Stomach (tissue), 4 donors: ENCODE data around the gene PCSK2.

Experiments used
- CTCF ChIP-seq, 7 experiments: fragments of 450-650 bp in 4 of 7; fragments of 200-600 bp in 3 of 7; sonication (generic) in 3 of 7; IDR thresholded peaks; one replicate each; pipeline ENCODE4 v1.5.1; 2016 to 2019; ENCODE audit warnings: antibody characterized with exemption in 7 of 7, control low read depth in 2 of 7, mild to moderate bottlenecking in 1 of 7
- POLR2A ChIP-seq, 4 donors: fragments of 450-650 bp; IDR thresholded peaks; one replicate each; pipeline ENCODE4 v1.6.1; 2016; ENCODE audit warnings: antibody characterized with exemption in 4 of 4, control low read depth in 2 of 4, mild to moderate bottlenecking in 1 of 4, moderate library complexity in 1 of 4

DNA sequence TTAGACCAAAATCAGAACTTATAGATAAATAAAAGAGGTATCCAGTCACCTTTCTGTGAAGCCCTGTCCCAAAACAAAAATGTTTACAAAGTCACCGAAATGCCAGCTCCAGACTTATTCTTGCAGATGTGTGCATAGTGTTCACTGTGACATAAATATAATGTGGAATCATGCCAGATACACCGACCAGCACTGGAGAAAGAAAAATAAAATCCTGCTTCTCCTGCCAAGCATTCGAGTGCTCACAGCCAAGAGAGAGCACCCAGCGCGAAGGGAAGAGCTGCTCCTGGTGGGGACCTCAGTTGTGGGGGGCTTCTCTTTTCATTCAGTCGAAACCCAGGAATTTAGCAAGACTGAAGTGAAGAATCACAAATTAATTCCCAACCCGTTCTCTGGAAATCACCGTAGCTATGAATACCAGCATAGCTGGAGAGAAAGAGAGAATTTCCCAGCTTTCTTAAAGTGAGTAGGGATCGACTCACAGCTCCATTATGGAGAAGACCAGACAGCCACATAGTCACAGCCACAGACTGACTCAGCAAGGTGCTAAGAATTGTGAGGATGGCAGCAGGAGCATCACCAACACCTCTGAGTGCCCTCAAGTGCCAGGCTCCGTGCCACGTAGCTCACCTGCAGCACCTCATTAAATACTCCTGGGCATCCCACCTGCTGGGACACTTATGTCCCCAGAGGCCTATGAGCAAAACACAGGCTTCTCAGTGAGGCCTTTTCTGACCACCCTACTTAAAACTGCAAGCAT is 271.2 kb downstream of the PCSK2 start:
- TF ChIP-seq CTCF (IDR thresholded peaks at IDR 0.05), result no peak
- TF ChIP-seq POLR2A (IDR thresholded peaks at IDR 0.05), result no peak
